ENCODE measurements around the gene TARBP1. TPM values are rescaled to one million over a fixed set of nuclear protein-coding genes. Genes with fewer than 3 reads are reported as not detected.

The TARBP1 gene
- total and polyA plus RNA-seq, 2 of the 8 experiments (the other 6 are each of a cell fraction or from before 2014, with no cell fraction given) = 21.9 to 32.3 TPM

DNA sequence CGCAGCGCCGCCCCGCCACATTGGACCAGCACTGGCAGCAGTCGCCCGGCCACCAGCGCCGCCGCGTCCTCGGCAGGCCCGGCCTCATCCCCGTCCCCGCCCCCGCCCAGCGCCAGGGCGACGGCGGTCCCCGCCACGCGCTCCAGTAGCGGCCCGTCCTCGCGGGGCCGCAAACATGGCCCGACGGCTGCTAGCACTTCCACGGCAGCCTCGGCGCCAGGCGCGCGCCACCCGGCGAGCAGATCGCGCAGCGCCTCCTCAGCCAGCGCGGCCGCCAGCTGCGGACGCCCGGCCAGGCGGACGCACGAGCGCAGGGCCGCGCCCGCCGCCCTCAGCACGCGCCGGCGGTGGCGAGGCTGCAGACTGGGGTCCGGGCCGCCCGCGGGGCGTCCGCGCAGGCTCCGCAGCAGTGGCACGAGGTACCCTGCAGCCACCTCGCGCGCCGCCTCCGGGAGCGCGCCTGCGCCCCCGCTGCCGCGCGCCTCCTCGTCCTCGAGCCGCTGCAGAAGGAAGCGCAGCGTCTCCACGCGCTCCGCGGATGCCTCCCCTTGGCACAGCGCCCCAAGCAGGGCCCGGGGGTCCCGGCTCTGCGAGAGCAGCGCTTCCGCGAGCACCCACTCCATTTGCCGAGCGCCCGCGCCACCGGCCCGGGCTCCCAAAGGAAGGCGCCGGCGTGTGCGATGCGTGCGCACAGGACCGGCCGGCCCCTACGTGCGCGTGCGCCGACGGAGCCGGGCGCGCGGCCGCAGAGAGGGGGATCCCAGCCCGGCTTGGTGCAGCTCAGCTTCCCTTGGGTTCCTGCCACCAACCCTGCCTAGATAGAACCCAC is at the start of gene TARBP1 (continued):
- TF ChIP-seq, protein P1, sequence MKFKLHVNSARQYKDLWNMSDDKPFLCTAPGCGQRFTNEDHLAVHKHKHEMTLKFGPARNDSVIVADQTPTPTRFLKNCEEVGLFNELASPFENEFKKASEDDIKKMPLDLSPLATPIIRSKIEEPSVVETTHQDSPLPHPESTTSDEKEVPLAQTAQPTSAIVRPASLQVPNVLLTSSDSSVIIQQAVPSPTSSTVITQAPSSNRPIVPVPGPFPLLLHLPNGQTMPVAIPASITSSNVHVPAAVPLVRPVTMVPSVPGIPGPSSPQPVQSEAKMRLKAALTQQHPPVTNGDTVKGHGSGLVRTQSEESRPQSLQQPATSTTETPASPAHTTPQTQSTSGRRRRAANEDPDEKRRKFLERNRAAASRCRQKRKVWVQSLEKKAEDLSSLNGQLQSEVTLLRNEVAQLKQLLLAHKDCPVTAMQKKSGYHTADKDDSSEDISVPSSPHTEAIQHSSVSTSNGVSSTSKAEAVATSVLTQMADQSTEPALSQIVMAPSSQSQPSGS (IDR thresholded peaks at IDR 0.05; ENCODE audit: low read length) = no peak
- no peak for TF ChIP-seq TBP (IDR thresholded peaks at IDR 0.05; ENCODE audit: low read depth, low read length)
- TF ChIP-seq FOSL1 (IDR thresholded peaks at IDR 0.05; ENCODE audit: insufficient read depth, low read depth, low read length) = no peak
- TF ChIP-seq PHF8 (conservative IDR thresholded peaks at IDR 0.05; ENCODE audit: low read depth, low read length) = peak; percentile 83
- no peak for TF ChIP-seq RNF2 (IDR thresholded peaks at IDR 0.05; ENCODE audit: borderline replicate concordance, low read depth, low read length, missing control alignments, poor library complexity, severe bottlenecking)
- no peak for TF ChIP-seq JUND (IDR thresholded peaks at IDR 0.05; ENCODE audit: low read length)
- TF ChIP-seq CREB1 (IDR thresholded peaks at IDR 0.05) = no peak
- TF ChIP-seq JUN (IDR thresholded peaks at IDR 0.05; ENCODE audit: low read depth, low read length) = no peak
- TF ChIP-seq, protein P2, sequence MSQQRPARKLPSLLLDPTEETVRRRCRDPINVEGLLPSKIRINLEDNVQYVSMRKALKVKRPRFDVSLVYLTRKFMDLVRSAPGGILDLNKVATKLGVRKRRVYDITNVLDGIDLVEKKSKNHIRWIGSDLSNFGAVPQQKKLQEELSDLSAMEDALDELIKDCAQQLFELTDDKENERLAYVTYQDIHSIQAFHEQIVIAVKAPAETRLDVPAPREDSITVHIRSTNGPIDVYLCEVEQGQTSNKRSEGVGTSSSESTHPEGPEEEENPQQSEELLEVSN (IDR thresholded peaks at IDR 0.05) = no peak; the same call in 1 of the 2 replicates
- TF ChIP-seq, protein P3, sequence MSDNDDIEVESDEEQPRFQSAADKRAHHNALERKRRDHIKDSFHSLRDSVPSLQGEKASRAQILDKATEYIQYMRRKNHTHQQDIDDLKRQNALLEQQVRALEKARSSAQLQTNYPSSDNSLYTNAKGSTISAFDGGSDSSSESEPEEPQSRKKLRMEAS (IDR thresholded peaks at IDR 0.05) = peak; percentile 77
- no peak for TF ChIP-seq SAP30 (IDR thresholded peaks at IDR 0.05; ENCODE audit: insufficient read depth, insufficient replicate concordance, low read length)
- no peak for TF ChIP-seq SRF (IDR thresholded peaks at IDR 0.05; ENCODE audit: low read depth, low read length)
- no peak for TF ChIP-seq GABPA (IDR thresholded peaks at IDR 0.05; ENCODE audit: borderline replicate concordance, insufficient read depth, low read length)
- no peak for TF ChIP-seq KDM1A (IDR thresholded peaks at IDR 0.05; ENCODE audit: borderline replicate concordance, low read length)
- no peak for TF ChIP-seq RBBP5 (IDR thresholded peaks at IDR 0.05; ENCODE audit: borderline replicate concordance, low read depth, low read length)
- no peak for TF ChIP-seq EZH2 (IDR thresholded peaks at IDR 0.05; ENCODE audit: low read depth, low read length, severe bottlenecking)
- no peak for TF ChIP-seq SP1 (IDR thresholded peaks at IDR 0.05; ENCODE audit: low read depth, low read length)
- TF ChIP-seq SIX5 (IDR thresholded peaks at IDR 0.05; ENCODE audit: low read depth, low read length) = no peak
